Activated naive CD4-positive, alpha-beta T cell treated with anti-CD3 and anti-CD28 coated beads, Interleukin-2, amount 10 ng/mL, durations not matched to agents 7 days and 5 days (primary cell): ENCODE measurements around the gene BUB3.

Source experiments
- CTCF ChIA-PET: fragments of 350-600 bp; sonication (Branson Sonifier 250); formaldehyde crosslinking; loops from one replicate; lab custom pipeline; 2021; ENCODE audit warnings: antibody characterized with exemption; lab: Charles Lee
- DNase-seq: peaks from one replicate; pipeline ENCODE4 v3.0.0-alpha.2; 2020
- H3K27ac Mint-ChIP-seq: one replicate; pipeline ENCODE4 v1.8.0; 2021; ENCODE audit warnings: mild to moderate bottlenecking, moderate library complexity, mixed read lengths
- H3K27me3 Mint-ChIP-seq: one replicate; pipeline ENCODE4 v1.8.0; 2021; ENCODE audit warnings: mild to moderate bottlenecking, mixed read lengths
- H3K36me3 Mint-ChIP-seq: one replicate; pipeline ENCODE4 v1.8.0; 2021; ENCODE audit warnings: mixed read lengths
- H3K4me1 Mint-ChIP-seq: one replicate; pipeline ENCODE4 v1.8.0; 2021; ENCODE audit warnings: mixed read lengths
- H3K4me3 Mint-ChIP-seq: one replicate; pipeline ENCODE4 v1.8.0; 2021; ENCODE audit warnings: mild to moderate bottlenecking, moderate library complexity, mixed read lengths
- H3K9me3 Mint-ChIP-seq: one replicate; pipeline ENCODE4 v1.8.0; 2021; ENCODE audit warnings: mixed read lengths

BUB3 gene

DNA sequence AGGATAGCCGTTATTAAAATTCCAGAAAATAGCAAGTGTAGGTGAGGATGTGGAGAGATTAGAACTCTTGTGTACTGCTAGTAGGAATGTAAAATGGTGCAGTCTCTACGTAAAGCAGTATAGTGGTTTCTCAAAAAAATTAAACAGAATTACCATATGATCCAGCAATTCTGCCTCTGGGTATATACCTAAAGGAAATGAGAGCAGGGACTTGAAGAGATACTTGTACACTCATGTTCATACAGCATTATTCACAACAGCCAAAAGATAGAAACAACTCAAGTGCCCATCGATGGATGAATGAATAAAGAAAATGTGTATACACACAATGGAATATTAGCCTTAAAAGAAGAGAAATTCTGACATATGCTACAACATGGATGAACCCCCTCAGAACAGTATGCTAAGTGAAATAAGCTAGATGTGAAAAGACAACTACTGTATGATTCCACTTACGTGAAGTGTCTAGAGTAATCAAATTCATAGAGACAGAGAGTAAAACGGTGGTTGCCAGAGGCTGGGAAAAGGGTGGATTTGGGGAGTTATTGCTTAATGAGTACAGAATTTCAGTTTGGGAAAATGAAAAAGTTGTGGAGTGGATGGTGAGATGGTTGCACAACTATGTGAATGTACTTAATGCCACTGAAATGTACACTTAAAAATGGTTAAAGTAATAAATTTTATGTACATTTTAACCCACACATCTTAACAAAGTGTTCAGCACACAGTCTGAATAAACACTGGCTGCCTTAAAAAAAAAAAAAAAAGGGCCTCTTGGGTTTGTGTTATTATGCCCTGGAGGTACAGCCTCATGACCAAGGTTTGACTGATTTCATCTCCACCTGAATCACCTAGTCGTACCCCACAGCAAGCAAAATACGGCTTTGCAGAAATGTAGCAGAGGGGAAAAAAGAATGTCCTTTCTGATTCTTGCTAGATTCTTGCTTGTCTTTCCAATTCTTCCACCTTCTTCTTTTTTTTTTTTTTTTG is 26.2 kb downstream of the BUB3 start:
- no peaks in the 10 kb centered on the region for H3K4me1 Mint-ChIP-seq
- peaks cover 60% of the 10 kb centered on the region for H3K36me3 Mint-ChIP-seq
- H3K27me3 Mint-ChIP-seq: no peaks in the 10 kb centered on the region
- CTCF ChIA-PET: no interaction called here
- H3K27ac Mint-ChIP-seq: no peak overlapping the region
- no peak overlapping the region for H3K4me3 Mint-ChIP-seq
- DNase-seq: no peak
- H3K9me3 Mint-ChIP-seq: peaks cover 19% of the 10 kb centered on the region

- H3K4me1 Mint-ChIP-seq: no peaks in the 10 kb centered on the region
- H3K36me3 Mint-ChIP-seq: peaks cover 58% of the 10 kb centered on the region
- no peaks in the 10 kb centered on the region for H3K27me3 Mint-ChIP-seq
- H3K4me3 Mint-ChIP-seq: no peak overlapping the region
- no peak overlapping the region for H3K27ac Mint-ChIP-seq
- H3K9me3 Mint-ChIP-seq: peaks cover 25% of the 10 kb centered on the region
- no peak for DNase-seq
- CTCF ChIA-PET: no interaction called here
These were observed 29.5 kb downstream of the BUB3 start for GRCh38 chr10:123183724-123184123.

DNA sequence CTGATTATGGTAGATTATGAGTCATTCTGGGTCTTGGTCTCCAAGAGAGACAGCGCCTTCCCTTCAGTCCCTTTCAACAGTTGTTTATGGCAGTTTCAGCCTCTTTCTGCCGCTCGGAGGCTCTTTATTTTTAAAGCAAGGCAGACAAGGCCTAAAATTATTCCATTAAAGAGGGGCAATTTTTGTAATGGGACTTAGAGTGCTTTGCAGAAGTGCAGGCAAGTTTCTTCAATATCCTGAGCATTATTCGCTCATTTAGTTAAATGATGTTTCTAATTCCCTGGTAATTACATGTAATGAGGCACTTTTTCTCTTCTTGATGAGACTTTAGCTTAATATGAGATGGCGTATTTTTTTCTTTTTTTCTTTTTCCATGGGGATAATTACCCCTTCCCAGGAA is 33.6 kb downstream of the BUB3 start:
- H3K4me1 Mint-ChIP-seq: no peaks in the 10 kb centered on the region
- no peak overlapping the region for H3K4me3 Mint-ChIP-seq
- H3K9me3 Mint-ChIP-seq: peaks cover 25% of the 10 kb centered on the region
- peaks cover 58% of the 10 kb centered on the region for H3K36me3 Mint-ChIP-seq
- DNase-seq: no peak
- H3K27ac Mint-ChIP-seq: no peak overlapping the region
- CTCF ChIA-PET: no interaction called here
- H3K27me3 Mint-ChIP-seq: no peaks in the 10 kb centered on the region

- no peak for DNase-seq
- Mint-ChIP-seq H3K36me3 (peaks cover 28% of the 10 kb centered on the region), H3K4me1 (no peaks in the 10 kb centered on the region), H3K4me3 (no peak overlapping the region), H3K27ac (no peak overlapping the region), H3K9me3 (no peaks in the 10 kb centered on the region), H3K27me3 (no peaks in the 10 kb centered on the region)
- CTCF ChIA-PET: no interaction called here
These were observed 37.7 kb downstream of the BUB3 start for GRCh38 chr10:123191886-123192285.

- Mint-ChIP-seq H3K36me3 (peaks cover 16% of the 10 kb centered on the region), H3K4me3 (no peak overlapping the region), H3K27ac (no peak overlapping the region), H3K9me3 (peaks cover 3% of the 10 kb centered on the region), H3K27me3 (no peaks in the 10 kb centered on the region), H3K4me1 (no peaks in the 10 kb centered on the region)
- CTCF ChIA-PET: no interaction called here
- no peak for DNase-seq
These were observed 39.9 kb downstream of the BUB3 start for GRCh38 chr10:123194056-123194455.

DNA sequence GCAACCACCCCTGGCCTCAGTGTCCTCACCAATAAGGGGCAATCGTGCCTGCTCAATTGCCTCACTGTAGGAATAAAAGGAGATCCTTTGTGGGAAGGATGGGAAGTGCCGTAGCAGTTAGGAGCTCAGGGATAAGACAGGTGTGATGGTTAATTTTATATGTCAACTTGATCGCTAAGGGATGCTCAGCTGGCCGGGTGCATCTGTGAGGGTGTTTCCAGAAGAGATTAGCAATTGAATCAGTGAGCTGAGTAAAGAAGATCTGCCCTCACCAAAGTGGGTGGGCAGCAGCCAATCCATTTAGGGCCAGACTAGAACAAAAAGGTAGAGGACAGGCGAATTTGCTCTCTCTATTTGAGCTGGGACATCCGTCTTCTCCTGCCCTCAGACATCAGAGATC is 46.3 kb downstream of the BUB3 start:
- H3K9me3 Mint-ChIP-seq: peaks cover 3% of the 10 kb centered on the region
- no peaks in the 10 kb centered on the region for H3K27me3 Mint-ChIP-seq
- no peak overlapping the region for H3K4me3 Mint-ChIP-seq
- peaks cover 4% of the 10 kb centered on the region for H3K36me3 Mint-ChIP-seq
- DNase-seq: no peak
- CTCF ChIA-PET: no interaction called here
- no peak overlapping the region for H3K27ac Mint-ChIP-seq
- H3K4me1 Mint-ChIP-seq: peaks cover 3% of the 10 kb centered on the region

DNA sequence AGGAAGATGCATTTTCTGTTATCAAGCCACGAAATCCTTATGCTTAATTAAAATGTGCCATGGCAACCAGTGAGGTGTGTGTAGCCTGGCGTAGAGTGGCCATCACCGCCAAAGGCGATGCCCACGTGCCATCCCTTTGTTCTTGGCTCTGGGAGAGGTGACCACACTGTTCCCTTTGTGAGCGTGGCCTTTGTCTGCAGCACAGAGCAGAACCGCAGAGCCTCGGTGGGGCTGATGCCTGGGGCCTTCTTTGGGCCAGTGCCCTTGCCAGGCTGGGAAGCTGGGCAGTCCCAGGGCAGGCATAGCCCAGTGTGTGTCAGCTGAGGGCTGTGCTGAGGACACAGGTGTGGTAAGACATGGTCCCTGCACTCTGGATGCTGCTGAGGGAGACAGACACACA is 48.3 kb downstream of the BUB3 start:
- CTCF ChIA-PET: no interaction called here
- no peak overlapping the region for H3K27ac Mint-ChIP-seq
- peaks cover 10% of the 10 kb centered on the region for H3K36me3 Mint-ChIP-seq

DNA sequence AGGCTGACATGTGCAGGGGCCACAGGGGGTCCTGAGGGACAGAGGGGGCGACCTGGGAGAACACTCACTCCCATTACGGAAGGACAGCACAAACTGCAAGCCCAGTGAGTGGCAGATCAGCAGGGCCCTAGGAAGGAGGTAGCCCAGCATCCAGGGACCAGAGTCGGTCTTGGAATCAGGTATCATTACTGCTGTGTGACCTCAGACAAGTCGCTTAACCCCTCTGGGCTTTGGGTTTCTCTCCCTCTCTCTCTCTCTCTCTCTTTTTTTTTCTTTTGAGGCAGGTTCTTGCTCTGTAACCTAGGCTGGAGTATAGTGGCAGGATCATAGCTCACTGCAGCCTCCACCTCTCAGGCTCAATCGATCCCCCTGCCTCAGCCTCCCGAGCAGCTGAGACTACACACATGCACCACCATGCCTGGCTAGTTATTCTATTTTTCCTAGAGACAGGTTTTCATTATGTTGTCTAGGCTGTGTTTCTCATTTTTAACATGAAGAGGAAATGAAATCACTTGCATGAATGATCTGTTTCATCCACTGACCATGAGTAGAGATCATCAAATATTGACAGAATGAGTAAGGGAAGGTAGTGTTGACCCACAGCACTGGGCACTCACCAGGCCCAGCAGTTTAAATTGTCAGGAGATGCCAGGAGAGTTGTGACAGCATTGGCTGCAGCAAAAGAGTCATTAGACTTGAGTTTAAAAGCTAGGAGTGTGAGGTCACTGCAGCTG is 49.4 kb downstream of the BUB3 start:
- no peak overlapping the region for H3K4me3 Mint-ChIP-seq
- no peak for DNase-seq
- no peak overlapping the region for H3K27ac Mint-ChIP-seq
- H3K27me3 Mint-ChIP-seq: no peaks in the 10 kb centered on the region
- peaks cover 17% of the 10 kb centered on the region for H3K36me3 Mint-ChIP-seq
- CTCF ChIA-PET: no interaction called here
- peaks cover 9% of the 10 kb centered on the region for H3K4me1 Mint-ChIP-seq
- peaks cover 15% of the 10 kb centered on the region for H3K9me3 Mint-ChIP-seq

More for the DNA sequence above, 48.3 kb downstream of the BUB3 start:
- DNase-seq: no peak
- Mint-ChIP-seq H3K4me3 (no peak overlapping the region), H3K27me3 (no peaks in the 10 kb centered on the region), H3K4me1 (peaks cover 9% of the 10 kb centered on the region), H3K9me3 (peaks cover 7% of the 10 kb centered on the region)

GRCh38 chr10:123204127-123204461 is 49.9 kb downstream of the BUB3 start:
- H3K9me3 Mint-ChIP-seq: peaks cover 14% of the 10 kb centered on the region
- peaks cover 9% of the 10 kb centered on the region for H3K4me1 Mint-ChIP-seq
- peaks cover 17% of the 10 kb centered on the region for H3K36me3 Mint-ChIP-seq
- no peaks in the 10 kb centered on the region for H3K27me3 Mint-ChIP-seq
- H3K27ac Mint-ChIP-seq: no peak overlapping the region
- CTCF ChIA-PET: no interaction called here
- H3K4me3 Mint-ChIP-seq: no peak overlapping the region
- no peak for DNase-seq

- Mint-ChIP-seq H3K36me3 (peaks cover 14% of the 10 kb centered on the region), H3K27ac (no peak overlapping the region), H3K27me3 (no peaks in the 10 kb centered on the region), H3K4me3 (no peak overlapping the region), H3K4me1 (peaks cover 9% of the 10 kb centered on the region), H3K9me3 (peaks cover 16% of the 10 kb centered on the region)
- CTCF ChIA-PET: interaction anchor here (0.7 kb wide), 1 partner anchor 37 kb away, joined by 3 read pairs; no protein-coding TSS in a partner anchor
- no peak for DNase-seq
These were observed 50.8 kb downstream of the BUB3 start for GRCh38 chr10:123205041-123205440.

DNA sequence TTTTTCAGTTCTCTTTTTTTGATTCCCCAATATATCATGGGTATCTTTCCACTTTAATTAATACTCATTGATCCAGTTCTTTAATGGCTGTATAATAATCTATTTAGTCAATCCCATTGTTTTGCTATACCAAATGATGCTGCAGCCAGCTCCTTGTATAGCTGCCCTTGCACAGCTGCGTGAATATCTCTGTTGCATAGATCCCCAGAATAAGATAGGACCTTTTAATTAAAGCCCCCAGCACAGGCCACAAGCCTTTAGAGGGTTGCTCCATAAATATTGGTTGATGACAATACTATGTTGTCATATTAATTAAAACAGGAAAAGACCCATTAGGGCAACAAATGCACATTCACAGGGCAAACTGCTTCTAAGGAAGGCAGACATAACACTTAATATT is 57.9 kb downstream of the BUB3 start:
- Mint-ChIP-seq H3K27ac (no peak overlapping the region), H3K36me3 (peaks cover 16% of the 10 kb centered on the region), H3K27me3 (no peaks in the 10 kb centered on the region), H3K4me1 (no peaks in the 10 kb centered on the region), H3K9me3 (peaks cover 19% of the 10 kb centered on the region), H3K4me3 (no peak overlapping the region)
- DNase-seq: no peak
- CTCF ChIA-PET: no interaction called here

DNA sequence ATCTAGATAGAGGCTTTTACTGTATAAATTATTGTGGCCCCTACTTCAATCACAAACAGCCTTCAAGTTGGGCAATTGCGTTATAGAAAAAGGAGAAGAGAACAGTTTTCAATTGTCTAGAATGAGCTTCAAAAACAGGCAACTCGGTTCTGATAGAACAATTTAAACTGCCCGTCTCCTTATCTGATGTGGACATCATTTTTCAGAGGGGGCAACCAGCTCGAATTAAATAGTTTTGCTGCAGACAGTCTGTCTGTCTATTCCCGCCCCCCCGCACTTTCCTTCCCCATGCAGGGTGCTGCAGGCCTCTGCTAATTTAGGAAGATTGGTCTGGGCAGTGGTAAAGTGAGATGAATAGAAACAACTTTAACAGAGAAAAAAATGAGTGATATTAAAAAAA is 58.4 kb downstream of the BUB3 start:
- peaks cover 17% of the 10 kb centered on the region for H3K9me3 Mint-ChIP-seq
- no peaks in the 10 kb centered on the region for H3K4me1 Mint-ChIP-seq
- CTCF ChIA-PET: no interaction called here
- no peak overlapping the region for H3K4me3 Mint-ChIP-seq
- H3K27ac Mint-ChIP-seq: no peak overlapping the region
- H3K27me3 Mint-ChIP-seq: no peaks in the 10 kb centered on the region
- no peak for DNase-seq
- peaks cover 15% of the 10 kb centered on the region for H3K36me3 Mint-ChIP-seq

DNA sequence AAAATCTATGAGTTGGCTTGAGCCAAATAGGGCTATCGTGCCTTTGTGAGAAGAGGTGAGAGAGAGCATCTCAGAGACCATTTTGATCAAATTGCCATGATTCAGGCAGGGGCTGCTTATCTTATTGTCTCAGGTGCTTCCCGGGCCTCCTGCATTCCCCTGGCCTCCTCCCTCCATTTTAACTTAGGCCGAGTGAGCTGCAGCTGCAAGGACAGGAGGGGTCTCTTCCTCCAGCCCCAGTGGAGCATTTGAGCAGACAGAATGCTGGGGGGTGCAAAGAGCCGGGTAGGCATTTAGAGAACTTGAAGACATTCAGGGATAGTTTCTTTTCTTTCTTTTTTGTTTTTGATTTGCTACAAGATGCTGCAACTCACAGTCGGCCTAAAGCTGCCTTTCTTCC is 59.0 kb downstream of the BUB3 start:
- no peak overlapping the region for H3K4me3 Mint-ChIP-seq
- H3K9me3 Mint-ChIP-seq: peaks cover 11% of the 10 kb centered on the region
- H3K27ac Mint-ChIP-seq: no peak overlapping the region
- DNase-seq: no peak
- H3K27me3 Mint-ChIP-seq: no peaks in the 10 kb centered on the region
- H3K4me1 Mint-ChIP-seq: no peaks in the 10 kb centered on the region
- peaks cover 12% of the 10 kb centered on the region for H3K36me3 Mint-ChIP-seq
- CTCF ChIA-PET: no interaction called here
